AG09309 (cell line): ENCODE data around the gene KCNH2.
"Not testable (repeated sequence)": the region's sequence is repeated elsewhere in the genome, so short reads cannot be mapped to it uniquely, and the experiment has no call there.

Experiments
- DNase-seq: peaks from one replicate; pipeline ENCODE4 v3.0.0-alpha.2; 2010; ENCODE audit warnings: low read depth
- H3K4me3 ChIP-seq: 2 replicates; pipeline ENCODE4 v1.5.1; 2011; ENCODE audit warnings: mild to moderate bottlenecking, low read depth, low read length, moderate library complexity; ENCODE audit not compliant: control insufficient read depth
- CTCF ChIP-seq: IDR thresholded peaks from 2 replicates; pipeline ENCODE4 v1.5.1; 2011; ENCODE audit warnings: mild to moderate bottlenecking, low read depth, low read length, inconsistent platforms; ENCODE audit not compliant: insufficient read depth, control insufficient read depth; ENCODE audit errors: missing control alignments

Gene KCNH2

GRCh38 chr7:150916670-150917069 lies 61.5 kb downstream of the KCNH2 start:
- DNase-seq = no peak
- no peak overlapping the region for H3K4me3 ChIP-seq
- TF ChIP-seq CTCF = no peak

- no peak overlapping the region for H3K4me3 ChIP-seq
- TF ChIP-seq CTCF = no peak
- no peak for DNase-seq
Observed at GRCh38 chr7:150914966-150915365, 63.2 kb downstream of the KCNH2 start.

- no peak for TF ChIP-seq CTCF
- H3K4me3 ChIP-seq = no peak overlapping the region
- DNase-seq = no peak
Observed at GRCh38 chr7:150914196-150914595, 63.9 kb downstream of the KCNH2 start.

- no peak overlapping the region for H3K4me3 ChIP-seq
- DNase-seq = no peak
- no peak for TF ChIP-seq CTCF
Observed at GRCh38 chr7:150912427-150912826, 65.7 kb downstream of the KCNH2 start.

- no peak overlapping the region for H3K4me3 ChIP-seq
- TF ChIP-seq CTCF = no peak
- no peak for DNase-seq
Observed at GRCh38 chr7:150911590-150912267, 66.4 kb downstream of the KCNH2 start.

GRCh38 chr7:150910996-150911422 lies 67.1 kb downstream of the KCNH2 start:
- TF ChIP-seq CTCF = no peak
- DNase-seq = no peak
- no peak overlapping the region for H3K4me3 ChIP-seq

- not testable (repeated sequence) for H3K4me3 ChIP-seq, DNase-seq
Observed at GRCh38 chr7:150910305-150910995, 67.7 kb downstream of the KCNH2 start.
